Vagina (tissue), 2 donors: Measurements from ENCODE around the gene CMYA5. TPM values are rescaled to one million over a fixed set of nuclear protein-coding genes. Genes with fewer than 3 reads are reported as not detected.

Experiments used
- DNase-seq, 2 donors: peaks; one replicate each; pipeline ENCODE4 v3.0.0-alpha.2; 2017; ENCODE audit errors: extremely low spot score in 2 of 2
- H3K27ac ChIP-seq: fragments of 200-600 bp; sonication (generic); one replicate; pipeline ENCODE4 v1.5.1; 2019
- H3K27me3 ChIP-seq: fragments of 200-600 bp; sonication (generic); one replicate; pipeline ENCODE4 v1.5.1; 2019
- H3K36me3 ChIP-seq, 2 donors: fragments of 200-600 bp; sonication (generic); one replicate each; pipeline ENCODE4 v1.5.1; 2017 to 2019
- H3K4me1 ChIP-seq: fragments of 200-600 bp; sonication (generic); one replicate; pipeline ENCODE4 v1.5.1; 2019
- H3K4me3 ChIP-seq, 2 donors: fragments of 200-600 bp; sonication (generic); 1 replicate in 1 of 2; 2 replicates in 1 of 2; pipeline ENCODE4 v1.5.1; 2016 to 2019
- H3K9me3 ChIP-seq: fragments of 200-600 bp; sonication (generic); one replicate; pipeline ENCODE4 v1.5.1; 2019
- CTCF ChIP-seq, 3 experiments: fragments of 450-650 bp in 2 of 3; fragments of 200-600 bp in 1 of 3; sonication (generic) in 1 of 3; IDR thresholded peaks; one replicate each; pipeline ENCODE4 v1.5.1; 2017 to 2019; ENCODE audit warnings: antibody characterized with exemption in 3 of 3, mild to moderate bottlenecking in 2 of 3, moderate library complexity in 2 of 3
- POLR2A ChIP-seq, 2 donors: fragments of 450-650 bp; IDR thresholded peaks; one replicate each; pipeline ENCODE4 v1.6.1; 2017; ENCODE audit warnings: antibody characterized with exemption in 2 of 2, mild to moderate bottlenecking in 2 of 2, moderate library complexity in 2 of 2
- POLR2AphosphoS5 ChIP-seq, 2 donors: sonication (generic); formaldehyde crosslinking; IDR thresholded peaks; one replicate each; pipeline ENCODE4 v1.9.0; 2017; ENCODE audit warnings: antibody characterized with exemption in 2 of 2, mild to moderate bottlenecking in 2 of 2, low read depth in 1 of 2; ENCODE audit not compliant: insufficient read depth in 1 of 2
- intact Hi-C: fragments of 100-400 bp; cut with DNase I; formaldehyde crosslinking; loops from one replicate; pipeline ENCODE4 v1.15.1; 2023
- small RNA-seq: library from RNA; depleted of rRNA; stranded (forward); fragments of <200 nt; gene quantifications from one replicate; pipeline ENCODE3, GENCODE V24; 2016
- total RNA-seq: library from RNA; depleted of rRNA; stranded (reverse); fragments of >200 nt; gene quantifications from one replicate; pipeline ENCODE4 v1.2.3, GENCODE V29; 2016

CMYA5 gene
- total RNA-seq, 1 donor from 2014 or later, result 10.1 TPM

DNA sequence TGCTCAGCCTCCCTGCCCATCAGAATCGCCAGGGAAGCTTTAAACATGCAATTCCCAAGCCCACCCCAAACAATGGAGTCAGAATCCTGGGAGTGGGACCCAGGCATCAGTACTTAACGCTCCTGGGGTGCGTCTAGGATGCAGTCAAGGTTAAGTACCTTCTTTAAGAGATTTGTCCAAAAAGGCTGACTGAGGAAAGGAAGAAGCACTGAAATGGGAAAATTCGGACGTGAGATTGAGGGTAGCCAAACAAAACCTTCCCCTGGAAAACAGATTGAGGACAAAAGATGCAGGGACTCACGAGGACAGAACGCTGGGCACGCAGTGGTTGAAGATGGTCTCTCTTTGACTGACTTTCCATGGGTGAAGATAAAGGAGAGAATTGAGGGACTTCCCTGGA lies 157.9 kb downstream of the CMYA5 start:
- Histone ChIP-seq H3K27me3 (no peaks in the 10 kb centered on the region), H3K27ac (no peak overlapping the region), H3K4me3 (no peak overlapping the region), H3K36me3 (no peaks in the 10 kb centered on the region), H3K9me3 (no peaks in the 10 kb centered on the region), H3K4me1 (peaks cover 4% of the 10 kb centered on the region)
- no peak for TF ChIP-seq CTCF (IDR thresholded peaks at IDR 0.05)
- no peak for TF ChIP-seq POLR2AphosphoS5 (IDR thresholded peaks at IDR 0.05; ENCODE audit: insufficient read depth in 1 of 2, low read depth in 1 of 2)
- no peak for TF ChIP-seq POLR2A (IDR thresholded peaks at IDR 0.05)
- intact Hi-C loops, result no loop called here
- DNase-seq, result peak; percentile 55 to 62

GRCh38 chr5:79849061-79849460 lies 159.4 kb downstream of the CMYA5 start:
- intact Hi-C loops, result no loop called here
- Histone ChIP-seq H3K36me3 (no peaks in the 10 kb centered on the region), H3K9me3 (no peaks in the 10 kb centered on the region), H3K27ac (no peak overlapping the region), H3K4me1 (peaks cover 4% of the 10 kb centered on the region), H3K27me3 (no peaks in the 10 kb centered on the region), H3K4me3 (no peak overlapping the region)
- TF ChIP-seq CTCF (IDR thresholded peaks at IDR 0.05) (no peak), POLR2AphosphoS5 (IDR thresholded peaks at IDR 0.05; ENCODE audit: insufficient read depth in 1 of 2, low read depth in 1 of 2) (no peak), POLR2A (IDR thresholded peaks at IDR 0.05) (no peak)
- peak; percentile 22 to 25 for DNase-seq

Small RNA genes lying within 50 kb of the gene (small RNA-seq; reads per million reads assigned to genes)
- gene AC008496.1, result not detected

Other genes with a start within 250 kb of the CMYA5 start
- gene HOMER1, start 175.7 kb upstream of the CMYA5 start, total RNA-seq, result 5.4 TPM
- gene TENT2, start 77.4 kb upstream of the CMYA5 start, total RNA-seq, result 70.2 TPM